Right ventricle myocardium inferior (tissue), 1 donor: ENCODE measurements around the gene CRHR2. TPM values are rescaled to one million over a fixed set of nuclear protein-coding genes. Genes with fewer than 3 reads are reported as not detected.
"Not testable (repeated sequence)": the region's sequence is repeated elsewhere in the genome, so short reads cannot be mapped to it uniquely, and the experiment has no call there.

Experiments used
- ATAC-seq: fragments of 200-7000 bp; cut with Tn5 transposase; one replicate; pipeline ENCODE4 v1.9.1; 2020; ENCODE audit warnings: mild to moderate bottlenecking, moderate library complexity
- DNase-seq: peaks from one replicate; pipeline ENCODE4 v3.0.0; 2021; ENCODE audit errors: missing footprints
- intact Hi-C: fragments of 100-400 bp; cut with DNase I; formaldehyde crosslinking; loops from one replicate; pipeline ENCODE4 v1.11.0; 2022
- long read RNA-seq: library from polyadenylated mRNA; unstranded; transcript quantifications from one replicate; pipeline ENCODE4 v2.0.0, GENCODE V29; 2021
- total RNA-seq: library from RNA; stranded (reverse); fragmentation: NEBNext Ultra II Directional; extraction: Animal tissue kit (Norgen Biotek cat#: 25700); gene quantifications from one replicate; pipeline ENCODE4 v1.2.1, GENCODE V29; 2021
- donor health status: DM: no; HTN: yes; CAD: no; lungs with severe emphysema.

Gene CRHR2
- total RNA-seq, result 0.35 TPM
- long read RNA-seq, result 0 reads

GRCh38 chr7:30682212-30683083, at the start of gene CRHR2:
Gene CRHR2, minus strand, starts transcription at chr7:30682456. Its CDS starts 176 bp downstream, at chr7:30682280.
- peak; percentile 62 for DNase-seq
- intact Hi-C loops, result loop anchor here (1.0 kb wide), 1 partner anchor 58 kb away; no protein-coding TSS in a partner anchor
- peak; percentile 60 for ATAC-seq

- DNase-seq, result no peak
- intact Hi-C loops, result no loop called here
- no peak for ATAC-seq
Observed at GRCh38 chr7:30731581-30731980, 49.3 kb upstream of the CRHR2 start.

DNA sequence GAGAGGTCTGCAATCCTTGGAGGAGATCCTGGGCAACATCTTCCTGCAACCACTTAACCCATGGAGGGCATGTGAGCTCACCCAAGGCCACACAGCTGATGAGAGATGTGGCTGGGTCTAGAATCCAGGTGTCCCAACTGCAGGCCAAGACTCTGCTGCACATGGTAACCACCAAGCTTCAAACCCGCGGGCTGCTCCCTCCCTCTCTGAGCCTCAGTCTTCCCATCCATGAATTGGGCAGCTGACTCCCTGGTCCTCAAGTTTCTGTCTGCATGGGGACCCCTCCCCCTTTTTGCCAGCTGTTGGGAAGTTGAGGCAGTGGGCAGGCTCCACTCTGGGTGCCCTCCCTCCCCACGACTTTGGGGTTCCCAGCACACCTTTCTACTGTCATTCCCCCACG, 48.7 kb upstream of the CRHR2 start:
- intact Hi-C loops, result no loop called here
- ATAC-seq, result no peak

GRCh38 chr7:30730097-30730496, 47.8 kb upstream of the CRHR2 start:
- intact Hi-C loops, result no loop called here
- no peak for ATAC-seq
- DNase-seq, result no peak

More for the DNA sequence above, 48.7 kb upstream of the CRHR2 start:
- no peak for DNase-seq

DNA sequence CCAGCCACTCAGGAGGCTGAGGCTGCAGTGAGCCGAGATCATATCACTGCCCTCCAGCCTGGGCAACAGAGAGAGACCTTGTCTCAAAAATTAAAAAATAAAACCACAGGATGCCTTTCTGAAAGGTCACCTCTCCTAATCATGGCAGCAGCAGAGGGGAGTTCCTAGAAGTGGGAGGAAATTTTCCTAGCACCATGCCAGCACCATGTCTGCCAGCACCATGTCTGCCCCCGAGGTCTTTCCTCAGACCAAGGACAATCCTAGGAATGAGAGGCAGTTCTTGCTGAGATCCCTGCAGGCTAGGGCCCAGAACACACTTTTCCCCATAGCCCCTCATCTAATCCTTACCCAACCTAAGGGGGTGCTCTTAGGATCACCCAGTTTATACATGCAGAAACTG, 47.4 kb upstream of the CRHR2 start:
- ATAC-seq, result no peak
- intact Hi-C loops, result no loop called here

GRCh38 chr7:30728591-30729100, 46.4 kb upstream of the CRHR2 start:
- DNase-seq (no peak), ATAC-seq (no peak)
- intact Hi-C loops, result no loop called here

More for the DNA sequence above, 47.4 kb upstream of the CRHR2 start:
- no peak for DNase-seq

DNA sequence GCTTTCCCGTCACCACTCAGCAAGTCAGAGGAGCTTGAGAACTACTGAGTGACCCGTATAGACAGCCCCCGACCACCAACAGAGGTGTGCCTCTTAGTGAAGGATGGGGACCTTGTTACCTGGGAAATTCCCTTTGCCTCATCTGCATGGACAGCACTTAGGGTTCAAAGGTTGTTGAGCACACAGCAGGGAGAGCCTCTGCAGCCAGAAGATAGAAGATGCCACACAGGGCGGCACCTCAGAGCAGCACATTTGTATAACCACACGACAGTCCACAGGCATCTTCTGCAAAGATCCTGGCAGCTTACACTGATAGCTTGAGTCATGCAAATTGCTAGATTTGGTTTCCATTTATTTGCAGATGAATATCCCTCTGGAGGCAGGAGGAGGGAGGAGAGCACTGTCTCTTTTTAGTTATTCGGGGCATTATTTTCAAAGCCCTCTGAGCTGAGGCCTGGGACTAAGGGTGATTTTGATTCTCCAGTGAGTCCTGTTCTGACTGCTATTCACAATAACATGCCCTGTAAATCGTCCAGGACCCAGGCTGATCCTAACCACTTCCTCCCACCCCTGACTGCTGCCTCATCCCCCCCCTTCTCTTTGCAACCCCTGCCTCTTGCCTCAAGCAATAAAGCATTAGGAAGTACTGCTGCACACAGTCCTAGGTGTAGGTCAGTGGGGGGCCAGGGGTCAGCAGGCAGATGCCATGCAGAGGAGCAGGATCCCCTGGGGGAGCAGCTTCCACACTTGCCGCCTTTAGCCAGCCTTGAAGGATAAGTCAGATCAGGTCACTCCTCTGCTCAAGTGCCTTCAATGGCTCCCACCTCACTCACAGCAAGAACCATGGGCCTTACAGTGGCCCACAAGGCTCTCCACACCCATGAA, 45.0 kb upstream of the CRHR2 start:
- ATAC-seq, result no peak
- DNase-seq, result no peak
- intact Hi-C loops, result no loop called here

DNA sequence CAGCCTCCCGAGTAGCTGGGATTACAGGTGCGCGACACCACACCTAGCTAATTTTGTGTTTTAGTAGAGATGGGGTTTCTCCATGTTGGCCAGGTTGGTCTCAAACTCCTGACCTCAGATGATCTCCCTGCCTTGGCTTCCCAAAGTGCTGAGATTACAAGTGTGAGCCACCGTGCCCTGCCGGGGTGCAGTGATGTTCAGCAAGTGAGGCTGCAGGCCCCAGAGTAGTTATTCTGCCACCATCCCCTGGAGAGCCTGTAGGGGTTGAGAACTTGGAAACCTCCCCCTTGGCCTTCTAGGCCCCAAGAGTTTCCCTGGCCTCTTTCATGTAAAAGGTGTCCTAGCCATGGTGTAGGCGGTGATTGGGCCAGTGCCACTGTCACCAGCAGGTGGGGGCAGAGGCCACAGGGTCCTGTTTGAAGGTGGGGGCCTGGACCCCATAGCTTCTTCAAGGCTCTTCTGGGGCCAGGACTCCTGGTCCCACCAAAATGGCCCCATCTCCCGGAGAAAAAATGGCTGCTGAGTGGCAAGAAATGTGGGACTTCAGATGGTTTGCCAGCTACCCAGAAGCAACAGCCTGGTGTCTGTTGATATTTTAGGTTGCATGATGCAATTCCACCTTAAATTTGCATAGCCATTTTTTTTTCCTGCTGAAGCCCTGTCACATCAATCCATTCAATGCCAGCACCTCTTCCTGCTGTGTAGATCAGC, 44.2 kb upstream of the CRHR2 start:
- no peak for DNase-seq
- ATAC-seq, result no peak
- intact Hi-C loops, result no loop called here

- no peak for DNase-seq
- intact Hi-C loops, result no loop called here
- ATAC-seq, result no peak
Observed at GRCh38 chr7:30723776-30724175, 41.5 kb upstream of the CRHR2 start.

DNA sequence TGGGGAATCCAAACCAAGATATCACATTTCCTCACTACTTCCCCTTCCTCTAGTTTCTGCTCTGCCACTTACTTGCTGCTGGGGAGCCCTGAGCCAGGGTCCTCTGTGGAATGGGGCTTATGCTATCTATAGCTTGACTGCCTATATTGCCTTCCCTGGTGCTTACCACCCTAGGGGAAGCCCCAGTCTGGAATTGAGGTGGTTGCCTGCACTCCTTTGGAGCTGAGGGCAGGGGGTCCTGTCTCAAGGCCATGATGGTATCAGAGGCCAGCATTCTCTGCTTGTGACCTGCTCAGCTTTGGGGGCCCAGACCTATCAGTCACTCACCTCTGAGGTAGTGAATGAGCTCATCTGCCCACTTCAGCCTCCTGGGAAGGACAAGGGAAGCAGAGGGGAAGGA, 40.4 kb upstream of the CRHR2 start:
- DNase-seq (no peak), ATAC-seq (no peak)
- intact Hi-C loops, result no loop called here

DNA sequence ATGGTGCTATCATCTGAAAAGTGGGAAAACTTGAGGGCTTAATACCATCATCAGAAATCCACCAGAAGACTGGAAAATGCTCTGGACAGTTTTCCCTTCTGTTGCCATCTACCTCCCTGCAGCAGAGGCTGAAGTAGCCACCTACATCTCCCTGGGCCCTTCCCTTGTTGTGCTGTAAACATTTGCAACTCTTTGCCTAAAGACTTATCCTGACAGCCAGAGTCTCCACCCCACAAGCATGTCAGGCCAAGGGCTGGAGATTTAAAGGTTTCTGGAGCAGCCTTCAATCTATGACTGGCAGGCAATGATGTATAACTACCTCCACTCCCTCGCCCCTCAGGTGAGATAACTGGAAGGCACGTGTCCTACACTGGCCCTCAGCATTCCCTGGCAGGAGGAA, 39.9 kb upstream of the CRHR2 start:
- DNase-seq (no peak), ATAC-seq (no peak)
- intact Hi-C loops, result no loop called here

DNA sequence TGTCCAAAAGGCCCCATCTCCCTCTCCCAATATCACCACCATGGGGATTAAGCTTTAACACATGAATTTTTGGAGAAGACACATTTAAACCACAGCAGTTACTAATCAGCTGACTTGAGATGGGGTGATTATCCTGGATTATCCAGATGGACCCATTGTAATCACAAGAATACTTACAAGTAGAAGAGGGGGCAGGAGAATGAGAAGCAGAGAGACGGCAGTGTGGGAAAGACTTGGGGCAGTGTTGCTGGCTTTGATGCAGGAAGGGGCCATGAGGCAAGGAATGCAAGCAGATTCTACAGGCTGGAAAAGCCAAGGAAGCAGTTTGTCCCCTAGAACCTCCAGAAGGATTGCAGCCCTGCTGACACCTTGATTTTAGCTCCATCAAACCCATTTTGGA, 39.0 kb upstream of the CRHR2 start:
- intact Hi-C loops, result no loop called here

DNA sequence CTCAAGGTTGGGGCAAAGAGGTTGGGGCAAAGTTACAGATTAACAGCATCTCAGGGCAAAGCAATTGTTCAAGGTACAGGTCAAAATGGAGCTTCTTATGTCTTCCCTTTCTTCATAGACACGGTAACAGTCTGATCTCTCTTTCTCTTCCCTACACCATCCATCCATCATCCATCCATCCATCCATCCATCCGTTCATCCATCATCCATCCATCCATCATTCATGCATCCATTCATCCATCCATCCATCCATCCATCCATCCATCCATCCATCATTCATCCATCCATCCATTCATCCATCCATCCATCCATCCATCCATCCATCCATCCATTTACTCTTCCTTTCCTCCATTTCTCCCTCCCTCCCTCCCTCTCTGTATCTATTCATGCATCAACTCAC, 37.2 kb upstream of the CRHR2 start:
- DNase-seq, intact Hi-C loops, ATAC-seq: not testable (repeated sequence)

More for the DNA sequence above, 39.0 kb upstream of the CRHR2 start:
- ATAC-seq (no peak), DNase-seq (no peak)

GRCh38 chr7:30717181-30717580, 34.9 kb upstream of the CRHR2 start:
- intact Hi-C loops, result no loop called here
- DNase-seq (no peak), ATAC-seq (no peak)

DNA sequence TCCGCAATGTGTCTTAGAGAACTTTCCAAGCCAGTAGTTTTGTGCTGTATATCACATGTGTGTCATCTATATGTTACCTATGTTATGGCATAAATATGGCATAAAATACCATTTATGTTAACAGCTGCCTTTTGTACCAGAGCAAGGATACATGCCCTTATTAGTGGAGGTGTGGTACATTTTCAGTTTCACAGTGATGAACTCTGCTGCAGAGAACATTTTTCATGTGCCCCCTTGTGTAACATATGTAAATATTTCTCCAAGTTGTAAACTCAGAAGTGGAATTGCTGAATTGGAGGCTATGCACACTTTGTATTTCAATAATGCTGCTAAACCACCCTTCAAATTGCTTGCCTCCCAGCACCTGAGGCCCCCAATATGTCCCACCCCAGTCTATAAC, 31.9 kb upstream of the CRHR2 start:
- DNase-seq, result no peak
- intact Hi-C loops, result no loop called here
- ATAC-seq, result no peak

- intact Hi-C loops, result no loop called here
- DNase-seq (peak; percentile 18), ATAC-seq (no peak)
Observed at GRCh38 chr7:30713392-30713791, 31.1 kb upstream of the CRHR2 start.

DNA sequence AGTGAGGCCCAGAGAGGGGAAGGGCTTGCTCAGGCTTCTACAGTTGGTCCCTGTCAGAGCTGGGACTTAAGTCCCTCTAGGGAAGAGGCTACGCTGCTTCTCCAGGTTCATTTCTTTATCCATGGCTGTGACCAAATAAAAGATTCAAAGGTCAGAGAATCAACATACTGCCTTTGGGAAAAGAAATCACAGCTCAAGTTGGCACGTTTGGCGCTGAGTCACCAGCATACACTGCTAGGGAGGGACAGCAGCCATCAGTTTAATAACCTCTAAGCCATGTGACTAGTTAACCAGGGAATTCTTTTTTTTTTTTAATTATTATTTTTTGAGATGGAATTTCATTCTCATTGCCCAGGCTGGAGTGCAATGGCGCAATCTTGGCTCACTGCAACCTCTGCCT, 28.4 kb upstream of the CRHR2 start:
- intact Hi-C loops, result no loop called here
- DNase-seq, result no peak
- no peak for ATAC-seq

DNA sequence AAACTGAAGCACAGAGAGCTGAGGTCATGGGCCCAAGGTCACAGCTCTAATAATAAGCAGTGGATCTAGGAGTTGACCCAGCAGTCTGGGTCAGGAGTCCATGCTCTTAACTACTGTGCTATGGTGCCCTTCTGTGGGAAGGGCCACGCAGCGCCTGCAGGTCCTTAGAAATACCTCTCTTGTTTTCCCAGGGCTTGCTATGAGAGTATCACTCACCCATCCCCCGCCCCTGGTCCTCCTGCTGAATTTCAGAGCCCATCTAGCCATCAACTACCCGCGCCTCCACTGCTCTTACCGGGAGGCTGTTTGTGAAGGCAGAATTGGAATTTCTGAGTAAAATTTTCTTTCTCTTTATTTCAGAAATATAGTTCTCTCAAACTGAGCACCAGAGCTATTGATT, 27.3 kb upstream of the CRHR2 start:
- ATAC-seq (no peak), DNase-seq (no peak)
- intact Hi-C loops, result no loop called here

DNA sequence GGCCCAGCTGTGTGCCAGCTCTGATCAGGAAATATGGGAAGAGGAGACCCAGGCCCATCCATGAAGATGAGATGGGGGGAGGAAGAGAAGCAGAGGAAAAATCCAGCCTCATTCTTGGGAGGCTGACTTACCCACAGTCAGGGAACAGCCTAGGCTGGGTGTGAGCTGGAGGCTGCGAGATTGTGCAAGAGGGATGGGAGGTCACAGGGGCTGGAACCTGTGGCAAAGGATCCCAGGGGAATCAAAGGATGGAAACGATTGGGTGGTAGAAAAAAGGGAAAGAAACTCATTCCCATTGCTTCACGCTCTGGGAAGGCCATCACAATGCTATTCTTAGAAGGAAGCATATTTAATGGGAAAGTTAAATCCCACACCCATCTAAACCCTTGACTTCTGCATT, 26.7 kb upstream of the CRHR2 start:
- DNase-seq (no peak), ATAC-seq (peak; percentile 85)

More for the DNA sequence above, 26.7 kb upstream of the CRHR2 start:
- intact Hi-C loops, result no loop called here
